ENCODE measurements around the gene GMPR. TPM values are rescaled to one million over a fixed set of nuclear protein-coding genes. Genes with fewer than 3 reads are reported as not detected.

Gene GMPR
- polyA plus RNA-seq, 1 donor (not counting 4 experiments of a cell fraction or from before 2014, with no cell fraction given), result 0.50 TPM

GRCh38 chr6:16327777-16328325 is 89.5 kb downstream of the GMPR start:
- peaks cover 15% of the 10 kb centered on the region for H3K4me1 ChIP-seq (ENCODE audit: control insufficient read depth, extremely low read depth, insufficient read depth, low read length)
- dilution Hi-C loops (cut with MboI; ENCODE audit: extremely low pct_ligation_motif_present, low sequenced_read_pairs), result no loop called here
- no peaks in the 10 kb centered on the region for H3K9me1 ChIP-seq (ENCODE audit: control insufficient read depth, extremely low read depth, insufficient read depth, low read length)
- H3K36me3 ChIP-seq (ENCODE audit: control insufficient read depth in 2 of 2, extremely low read depth in 1 of 2, insufficient read depth in 2 of 2, low read length in 2 of 2), result peaks cover 0 to 5% of the 10 kb centered on the region in 2 experiments
- H3K27ac ChIP-seq (ENCODE audit: control insufficient read depth, insufficient read depth, low read length), result no peak overlapping the region
- no peak overlapping the region for H2AFZ ChIP-seq (ENCODE audit: control insufficient read depth, low read length)
- DNase-seq (ENCODE audit: low read depth, low spot score), result no peak
- H4K20me1 ChIP-seq (ENCODE audit: control insufficient read depth, extremely low read depth, insufficient read depth, low read length), result no peaks in the 10 kb centered on the region
- no peak for TF ChIP-seq CTCF (optimal IDR thresholded peaks at IDR 0.05 in 1 of 3, IDR thresholded peaks at IDR 0.05 in 1 of 3, conservative IDR thresholded peaks at IDR 0.05 in 1 of 3; ENCODE audit: extremely low read depth in 1 of 3, insufficient read depth in 2 of 3, low read length in 3 of 3)
- no peak for TF ChIP-seq EZH2 (IDR thresholded peaks at IDR 0.05; ENCODE audit: low read length)
- FAIRE-seq, result no peak
- no peaks in the 10 kb centered on the region for H3K27me3 ChIP-seq (ENCODE audit: control insufficient read depth, extremely low read depth, insufficient read depth, low read length)
- H3K9me3 ChIP-seq (ENCODE audit: control insufficient read depth, low read depth, low read length), result no peaks in the 10 kb centered on the region
- no peak overlapping the region for H3K4me2 ChIP-seq (ENCODE audit: control insufficient read depth, extremely low read depth, insufficient read depth, low read depth, low read length)
- no peaks in the 10 kb centered on the region for H3K79me2 ChIP-seq (ENCODE audit: control insufficient read depth, insufficient read depth, low read length)
- H3K9ac ChIP-seq (ENCODE audit: control insufficient read depth, extremely low read depth, insufficient read depth, low read length), result no peak overlapping the region
- H3K4me3 ChIP-seq (ENCODE audit: control insufficient read depth in 2 of 3, extremely low read depth in 1 of 3, insufficient read depth in 2 of 3, low read depth in 1 of 3, low read length in 3 of 3), result no peak overlapping the region

GRCh38 chr6:16329233-16329632 is 90.8 kb downstream of the GMPR start:
- no peak for FAIRE-seq
- Histone ChIP-seq H3K9me3 (ENCODE audit: control insufficient read depth, low read depth, low read length) (no peaks in the 10 kb centered on the region), H3K27me3 (ENCODE audit: control insufficient read depth, extremely low read depth, insufficient read depth, low read length) (no peaks in the 10 kb centered on the region), H3K27ac (ENCODE audit: control insufficient read depth, insufficient read depth, low read length) (no peak overlapping the region), H3K4me3 (ENCODE audit: control insufficient read depth in 2 of 3, extremely low read depth in 1 of 3, insufficient read depth in 2 of 3, low read depth in 1 of 3, low read length in 3 of 3) (no peak overlapping the region), H3K36me3 (ENCODE audit: control insufficient read depth in 2 of 2, extremely low read depth in 1 of 2, insufficient read depth in 2 of 2, low read length in 2 of 2) (peaks cover 0 to 5% of the 10 kb centered on the region in 2 experiments), H3K4me1 (ENCODE audit: control insufficient read depth, extremely low read depth, insufficient read depth, low read length) (peaks cover 19% of the 10 kb centered on the region), H3K79me2 (ENCODE audit: control insufficient read depth, insufficient read depth, low read length) (no peaks in the 10 kb centered on the region), H4K20me1 (ENCODE audit: control insufficient read depth, extremely low read depth, insufficient read depth, low read length) (no peaks in the 10 kb centered on the region), H2AFZ (ENCODE audit: control insufficient read depth, low read length) (no peak overlapping the region), H3K9ac (ENCODE audit: control insufficient read depth, extremely low read depth, insufficient read depth, low read length) (no peak overlapping the region), H3K9me1 (ENCODE audit: control insufficient read depth, extremely low read depth, insufficient read depth, low read length) (no peaks in the 10 kb centered on the region), H3K4me2 (ENCODE audit: control insufficient read depth, extremely low read depth, insufficient read depth, low read depth, low read length) (no peak overlapping the region)
- TF ChIP-seq EZH2 (IDR thresholded peaks at IDR 0.05; ENCODE audit: low read length) (no peak), CTCF (optimal IDR thresholded peaks at IDR 0.05 in 1 of 3, IDR thresholded peaks at IDR 0.05 in 1 of 3, conservative IDR thresholded peaks at IDR 0.05 in 1 of 3; ENCODE audit: extremely low read depth in 1 of 3, insufficient read depth in 2 of 3, low read length in 3 of 3) (no peak)
- no peak for DNase-seq (ENCODE audit: low read depth, low spot score)
- dilution Hi-C loops (cut with MboI; ENCODE audit: extremely low pct_ligation_motif_present, low sequenced_read_pairs), result no loop called here

All from keratinocyte (primary cell).